ENCODE results near the gene CHRNA1. TPM values are rescaled to one million over a fixed set of nuclear protein-coding genes. Genes with fewer than 3 reads are reported as not detected.

Gene CHRNA1
- total and polyA plus RNA-seq, 2 experiments from 2014 or later: not detected

GRCh38 chr2:174807931-174808330 lies 43.7 kb upstream of the CHRNA1 start:
- no peak overlapping the region for H2AFZ ChIP-seq

More at GRCh38 chr2:174807931-174808330, 43.7 kb upstream of the CHRNA1 start:
- Mint-ChIP-seq H3K9me3 (no peaks in the 10 kb centered on the region), H3K27ac (no peak overlapping the region), H3K4me1 (peaks cover 7% of the 10 kb centered on the region; the same call in 2 of the 3 replicates), H3K4me3 (no peak overlapping the region), H3K36me3 (ENCODE audit: low read depth) (peaks cover 21% of the 10 kb centered on the region; the same call in 2 of the 3 replicates), H3K27me3 (ENCODE audit: insufficient read depth, low read depth, poor library complexity) (no peaks in the 10 kb centered on the region)
- H3K4me3 ChIP-seq: no peak overlapping the region
- no peak for DNase-seq (ENCODE audit: low spot score)
- H3K27me3 ChIP-seq (ENCODE audit: insufficient read depth): no peaks in the 10 kb centered on the region
- TF ChIP-seq JUNB (IDR thresholded peaks at IDR 0.05; ENCODE audit: unreplicated experiment): no peak
- TF ChIP-seq ZNF331 (CRISPR knock-in tag; IDR thresholded peaks at IDR 0.05; ENCODE audit: low read depth): no peak
- TF ChIP-seq, protein P1, sequence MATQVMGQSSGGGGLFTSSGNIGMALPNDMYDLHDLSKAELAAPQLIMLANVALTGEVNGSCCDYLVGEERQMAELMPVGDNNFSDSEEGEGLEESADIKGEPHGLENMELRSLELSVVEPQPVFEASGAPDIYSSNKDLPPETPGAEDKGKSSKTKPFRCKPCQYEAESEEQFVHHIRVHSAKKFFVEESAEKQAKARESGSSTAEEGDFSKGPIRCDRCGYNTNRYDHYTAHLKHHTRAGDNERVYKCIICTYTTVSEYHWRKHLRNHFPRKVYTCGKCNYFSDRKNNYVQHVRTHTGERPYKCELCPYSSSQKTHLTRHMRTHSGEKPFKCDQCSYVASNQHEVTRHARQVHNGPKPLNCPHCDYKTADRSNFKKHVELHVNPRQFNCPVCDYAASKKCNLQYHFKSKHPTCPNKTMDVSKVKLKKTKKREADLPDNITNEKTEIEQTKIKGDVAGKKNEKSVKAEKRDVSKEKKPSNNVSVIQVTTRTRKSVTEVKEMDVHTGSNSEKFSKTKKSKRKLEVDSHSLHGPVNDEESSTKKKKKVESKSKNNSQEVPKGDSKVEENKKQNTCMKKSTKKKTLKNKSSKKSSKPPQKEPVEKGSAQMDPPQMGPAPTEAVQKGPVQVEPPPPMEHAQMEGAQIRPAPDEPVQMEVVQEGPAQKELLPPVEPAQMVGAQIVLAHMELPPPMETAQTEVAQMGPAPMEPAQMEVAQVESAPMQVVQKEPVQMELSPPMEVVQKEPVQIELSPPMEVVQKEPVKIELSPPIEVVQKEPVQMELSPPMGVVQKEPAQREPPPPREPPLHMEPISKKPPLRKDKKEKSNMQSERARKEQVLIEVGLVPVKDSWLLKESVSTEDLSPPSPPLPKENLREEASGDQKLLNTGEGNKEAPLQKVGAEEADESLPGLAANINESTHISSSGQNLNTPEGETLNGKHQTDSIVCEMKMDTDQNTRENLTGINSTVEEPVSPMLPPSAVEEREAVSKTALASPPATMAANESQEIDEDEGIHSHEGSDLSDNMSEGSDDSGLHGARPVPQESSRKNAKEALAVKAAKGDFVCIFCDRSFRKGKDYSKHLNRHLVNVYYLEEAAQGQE (IDR thresholded peaks at IDR 0.05; ENCODE audit: unreplicated experiment): no peak
- TF ChIP-seq EZH2phosphoT487 (IDR thresholded peaks at IDR 0.05; ENCODE audit: unreplicated experiment): no peak
- TF ChIP-seq POLR2AphosphoS5 (IDR thresholded peaks at IDR 0.05; ENCODE audit: low read depth): no peak
- no peak for TF ChIP-seq ZNF114 (CRISPR knock-in tag; IDR thresholded peaks at IDR 0.05)
- no peak for TF ChIP-seq CREB1 (CRISPR knock-in tag; IDR thresholded peaks at IDR 0.05; ENCODE audit: low read depth)
- TF ChIP-seq, protein P2, sequence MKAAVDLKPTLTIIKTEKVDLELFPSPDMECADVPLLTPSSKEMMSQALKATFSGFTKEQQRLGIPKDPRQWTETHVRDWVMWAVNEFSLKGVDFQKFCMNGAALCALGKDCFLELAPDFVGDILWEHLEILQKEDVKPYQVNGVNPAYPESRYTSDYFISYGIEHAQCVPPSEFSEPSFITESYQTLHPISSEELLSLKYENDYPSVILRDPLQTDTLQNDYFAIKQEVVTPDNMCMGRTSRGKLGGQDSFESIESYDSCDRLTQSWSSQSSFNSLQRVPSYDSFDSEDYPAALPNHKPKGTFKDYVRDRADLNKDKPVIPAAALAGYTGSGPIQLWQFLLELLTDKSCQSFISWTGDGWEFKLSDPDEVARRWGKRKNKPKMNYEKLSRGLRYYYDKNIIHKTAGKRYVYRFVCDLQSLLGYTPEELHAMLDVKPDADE (IDR thresholded peaks at IDR 0.05): no peak
- no peak for TF ChIP-seq CTCF (conservative IDR thresholded peaks at IDR 0.05; ENCODE audit: low read depth in 2 of 2)
- H3K4me1 ChIP-seq (ENCODE audit: insufficient read depth): no peaks in the 10 kb centered on the region
- no peaks in the 10 kb centered on the region for H3F3A ChIP-seq (replicated peaks; ENCODE audit: low read depth)
- H3K27ac ChIP-seq (ENCODE audit: low read depth): peak overlapping the region; percentile 40; the same call in 1 of the 2 replicates
- no peaks in the 10 kb centered on the region for H3K9me2 ChIP-seq (ENCODE audit: insufficient read depth)
- H3K4me2 ChIP-seq: no peak overlapping the region
- no peaks in the 10 kb centered on the region for H3K79me2 ChIP-seq (replicated peaks; ENCODE audit: insufficient read depth)
- H3K36me3 ChIP-seq (ENCODE audit: insufficient read depth): peaks cover 8% of the 10 kb centered on the region; the same call in 1 of the 2 replicates
- ATAC-seq: no peak
- no peaks in the 10 kb centered on the region for H4K20me1 ChIP-seq (replicated peaks; ENCODE audit: insufficient read depth)

Measured in GM23338 (cell line).